GM18520 (cell line): Measurements from ENCODE around the gene OR9G1.
"Not testable (repeated sequence)": the region's sequence is repeated elsewhere in the genome, so short reads cannot be mapped to it uniquely, and the experiment has no call there.

Source experiments
- ATAC-seq: cut with Tn5 transposase; IDR thresholded peaks from one replicate; pipeline ENCODE4 v1.9.1; 2021; ENCODE audit not compliant: unreplicated experiment

The OR9G1 gene

GRCh38 chr11:56698795-56699194 is at the start of gene OR9G1:
Gene OR9G1 (plus strand): TSS chr11:56699095. CDS start chr11:56700388, 1,293 bp downstream.
- no peak for ATAC-seq

GRCh38 chr11:56659755-56660154 is 39.1 kb upstream of the OR9G1 start:
- no peak for ATAC-seq

- ATAC-seq, result no peak
Measured at GRCh38 chr11:56663386-56663785, 35.5 kb upstream of the OR9G1 start, which contains the start of gene OR5AR1. Gene OR5AR1 (plus strand): TSS chr11:56663686. CDS start chr11:56663686, 0 bp downstream.

- ATAC-seq, result no peak
Measured at GRCh38 chr11:56670984-56671383, 27.9 kb upstream of the OR9G1 start.

GRCh38 chr11:56688554-56689100 is 10.3 kb upstream of the OR9G1 start:
- ATAC-seq, result no peak

- ATAC-seq, result not testable (repeated sequence)
Measured at GRCh38 chr11:56691179-56691578, 7.7 kb upstream of the OR9G1 start.

- ATAC-seq, result no peak
Measured at GRCh38 chr11:56693428-56693827, 5.5 kb upstream of the OR9G1 start.

- no peak for ATAC-seq
Measured at GRCh38 chr11:56700242-56700913, 1.5 kb downstream of the OR9G1 start.

- ATAC-seq, result no peak
Measured at GRCh38 chr11:56700914-56701485, 2.1 kb downstream of the OR9G1 start.

- ATAC-seq, result no peak
Measured at GRCh38 chr11:56705784-56706396, 7.0 kb downstream of the OR9G1 start.

DNA sequence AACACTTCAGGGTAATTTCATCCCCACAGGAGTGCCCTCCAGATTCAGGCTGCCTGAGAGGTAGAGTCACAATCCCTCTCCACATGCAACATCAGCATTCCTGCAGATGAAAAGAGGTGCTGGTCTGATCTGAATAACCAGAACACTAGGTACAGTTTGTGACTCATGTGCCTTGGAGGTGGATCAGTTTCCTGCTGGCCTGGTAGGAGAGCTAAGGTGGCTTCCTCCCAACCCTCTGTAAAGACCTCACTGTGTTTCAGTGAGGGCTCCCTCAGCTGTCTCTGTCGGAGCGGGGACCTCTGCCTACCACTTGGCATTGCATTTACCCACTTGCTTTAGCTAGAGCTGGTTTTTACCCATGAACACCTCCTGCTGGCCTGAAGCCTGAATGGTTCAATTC is 7.6 kb downstream of the OR9G1 start:
- no peak for ATAC-seq

- no peak for ATAC-seq
Measured at GRCh38 chr11:56714206-56714605, 15.3 kb downstream of the OR9G1 start.

DNA sequence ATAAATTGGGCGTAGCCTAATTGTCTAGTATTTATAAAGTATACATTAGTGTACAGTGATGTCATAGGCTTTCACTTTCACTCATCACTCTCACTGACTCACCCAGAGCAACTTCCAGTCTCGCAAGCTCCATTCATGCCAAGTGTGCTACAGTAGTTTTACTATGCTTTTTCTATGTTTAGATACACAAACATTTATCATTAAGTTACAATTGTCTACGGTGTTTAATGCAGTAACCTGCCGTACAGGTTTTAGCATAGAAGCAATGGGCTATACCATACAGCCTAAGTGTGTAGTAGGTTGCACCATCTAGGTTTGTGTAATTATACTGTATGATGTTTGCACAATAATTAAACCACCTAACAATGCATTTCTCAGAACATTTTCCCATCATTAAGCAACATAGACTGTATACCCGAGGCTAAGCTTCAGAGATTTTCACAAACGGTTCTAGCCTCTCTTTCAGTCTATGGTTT is 17.5 kb downstream of the OR9G1 start:
- no peak for ATAC-seq

- ATAC-seq, result no peak
Measured at GRCh38 chr11:56720513-56720912, 21.6 kb downstream of the OR9G1 start.

- no peak for ATAC-seq
Measured at GRCh38 chr11:56740107-56740506, 41.2 kb downstream of the OR9G1 start.

- no peak for ATAC-seq
Measured at GRCh38 chr11:56740886-56741285, 42.0 kb downstream of the OR9G1 start.

DNA sequence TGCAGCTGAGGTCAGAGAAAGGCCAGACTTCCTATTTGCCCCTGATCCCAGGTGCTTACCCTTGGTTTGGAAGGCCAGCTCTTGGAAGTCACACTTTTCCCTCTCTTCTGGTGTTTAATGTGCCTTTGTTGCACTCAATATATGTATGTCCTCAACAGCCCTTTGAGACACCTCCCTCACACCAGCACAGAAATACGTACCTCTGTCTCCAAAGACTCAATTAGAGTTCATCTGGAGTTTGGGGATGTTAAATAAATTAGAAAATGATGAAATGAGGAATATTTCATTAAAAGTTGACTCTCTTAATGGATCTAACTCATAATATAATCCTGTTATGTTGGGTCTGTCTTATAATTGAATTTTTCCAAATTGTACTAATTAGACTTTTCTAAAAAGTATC is 49.7 kb downstream of the OR9G1 start, which contains the start of gene OR9G4:
Gene OR9G4, minus strand, starts transcription at position 101 of the 400 bp plus-strand sequence. CDS start 4,931 bp downstream, outside the sequence.
- ATAC-seq, result no peak

DNA sequence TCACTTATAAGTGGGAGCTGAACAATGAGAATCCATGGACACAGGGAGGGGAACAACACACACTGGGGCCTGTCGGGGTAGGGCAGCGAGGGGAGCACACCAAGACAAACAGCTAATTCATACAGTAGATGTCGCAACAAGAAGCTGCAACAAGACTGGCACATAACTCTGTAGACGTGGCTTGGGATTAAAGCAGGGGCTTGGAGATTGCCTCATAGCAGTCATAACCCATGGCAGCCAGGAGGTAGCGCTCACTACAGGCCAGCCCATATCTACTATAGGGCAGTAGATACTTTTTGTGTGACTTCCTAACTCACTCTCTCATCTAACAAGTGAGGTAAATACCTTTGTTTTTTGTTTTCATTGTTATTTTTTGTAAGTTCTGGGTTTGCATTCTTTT is 51.3 kb downstream of the OR9G1 start:
- ATAC-seq, result no peak

- no peak for ATAC-seq
Measured at GRCh38 chr11:56751480-56751879, 52.6 kb downstream of the OR9G1 start.
